Measurements from ENCODE around the gene TMEM42.

The TMEM42 gene

GRCh38 chr3:44875596-44875995, 13.9 kb downstream of the TMEM42 start:
- Histone ChIP-seq H3K4me3 (replicated peaks; ENCODE audit: insufficient read depth, low read length) (no peak overlapping the region), H3K27ac (replicated peaks) (no peak overlapping the region), H3K27me3 (ENCODE audit: insufficient read depth, poor library complexity, severe bottlenecking) (no peaks in the 10 kb centered on the region)
- no peak for DNase-seq (ENCODE audit: low read depth in 1 of 2, low spot score in 1 of 2)
- TF ChIP-seq CTCF (IDR thresholded peaks at IDR 0.05; ENCODE audit: insufficient read depth, low read length) = no peak
- TF ChIP-seq POLR2AphosphoS5 (IDR thresholded peaks at IDR 0.05; ENCODE audit: low read depth) = no peak

- no peak for DNase-seq (ENCODE audit: low read depth in 1 of 2, low spot score in 1 of 2)
- H3K4me3 ChIP-seq (replicated peaks; ENCODE audit: insufficient read depth, low read length) = no peak overlapping the region
- no peak overlapping the region for H3K27ac ChIP-seq (replicated peaks)
Measured at GRCh38 chr3:44877333-44877732, 15.6 kb downstream of the TMEM42 start.

GRCh38 chr3:44880284-44880683, 18.6 kb downstream of the TMEM42 start:
- H3K4me3 ChIP-seq (replicated peaks; ENCODE audit: insufficient read depth, low read length) = no peak overlapping the region
- TF ChIP-seq REST (IDR thresholded peaks at IDR 0.05; ENCODE audit: insufficient replicate concordance, low read depth) = no peak
- no peak for TF ChIP-seq CTCF (IDR thresholded peaks at IDR 0.05; ENCODE audit: insufficient read depth, low read length)
- TF ChIP-seq GABPA (IDR thresholded peaks at IDR 0.05; ENCODE audit: low read depth) = no peak
- no peak for TF ChIP-seq SPI1 (IDR thresholded peaks at IDR 0.05; ENCODE audit: borderline replicate concordance, low read depth)
- TF ChIP-seq POLR2AphosphoS5 (IDR thresholded peaks at IDR 0.05; ENCODE audit: low read depth) = no peak
- H3K27me3 ChIP-seq (ENCODE audit: insufficient read depth, poor library complexity, severe bottlenecking) = no peaks in the 10 kb centered on the region
- no peak for DNase-seq (ENCODE audit: low read depth in 1 of 2, low spot score in 1 of 2)
- no peak overlapping the region for H3K27ac ChIP-seq (replicated peaks)

More at GRCh38 chr3:44877333-44877732, 15.6 kb downstream of the TMEM42 start:
- H3K27me3 ChIP-seq (ENCODE audit: insufficient read depth, poor library complexity, severe bottlenecking) = no peaks in the 10 kb centered on the region
- TF ChIP-seq POLR2AphosphoS5 (IDR thresholded peaks at IDR 0.05; ENCODE audit: low read depth) (no peak), SPI1 (IDR thresholded peaks at IDR 0.05; ENCODE audit: borderline replicate concordance, low read depth) (no peak), REST (IDR thresholded peaks at IDR 0.05; ENCODE audit: insufficient replicate concordance, low read depth) (no peak), GABPA (IDR thresholded peaks at IDR 0.05; ENCODE audit: low read depth) (no peak), CTCF (IDR thresholded peaks at IDR 0.05; ENCODE audit: insufficient read depth, low read length) (no peak)

GRCh38 chr3:44883213-44883955, 21.7 kb downstream of the TMEM42 start:
- DNase-seq (ENCODE audit: low read depth in 1 of 2, low spot score in 1 of 2) = no peak

More at GRCh38 chr3:44883213-44883955, 21.7 kb downstream of the TMEM42 start:
- H3K4me3 ChIP-seq (replicated peaks; ENCODE audit: insufficient read depth, low read length) = no peak overlapping the region
- no peak overlapping the region for H3K27ac ChIP-seq (replicated peaks)
- no peaks in the 10 kb centered on the region for H3K27me3 ChIP-seq (ENCODE audit: insufficient read depth, poor library complexity, severe bottlenecking)
- TF ChIP-seq POLR2AphosphoS5 (IDR thresholded peaks at IDR 0.05; ENCODE audit: low read depth) (no peak), SPI1 (IDR thresholded peaks at IDR 0.05; ENCODE audit: borderline replicate concordance, low read depth) (no peak), GABPA (IDR thresholded peaks at IDR 0.05; ENCODE audit: low read depth) (no peak), REST (IDR thresholded peaks at IDR 0.05; ENCODE audit: insufficient replicate concordance, low read depth) (no peak), CTCF (IDR thresholded peaks at IDR 0.05; ENCODE audit: insufficient read depth, low read length) (no peak)

Data from HL-60 (cell line).